Activated CD8-positive, alpha-beta memory T cell treated with anti-CD3 and anti-CD28 coated beads, Interleukin-2, amount 10 ng/mL, durations not matched to agents 7 days and 5 days (primary cell): ENCODE measurements around the gene FANCI. TPM values are rescaled to one million over a fixed set of nuclear protein-coding genes. Genes with fewer than 3 reads are reported as not detected.

Source experiments
- ATAC-seq: fragments of 150-1000 bp; cut with Tn5 transposase; one replicate; pipeline ENCODE4 v1.10.0; 2021; ENCODE audit warnings: moderate library complexity
- CTCF ChIA-PET: fragments of 350-600 bp; sonication (Branson Sonifier 250); formaldehyde crosslinking; loops from one replicate; lab custom pipeline; 2021; ENCODE audit warnings: antibody characterized with exemption; lab: Charles Lee
- DNase-seq: peaks from one replicate; pipeline ENCODE4 v3.0.0-alpha.2; 2020
- H3K27ac Mint-ChIP-seq: one replicate; pipeline ENCODE4 v1.8.0; 2021; ENCODE audit warnings: mild to moderate bottlenecking, mixed read lengths
- H3K27me3 Mint-ChIP-seq: one replicate; pipeline ENCODE4 v1.8.0; 2021; ENCODE audit warnings: mixed read lengths
- H3K36me3 Mint-ChIP-seq: one replicate; pipeline ENCODE4 v1.8.0; 2021; ENCODE audit warnings: mild to moderate bottlenecking, mixed read lengths
- H3K4me1 Mint-ChIP-seq: one replicate; pipeline ENCODE4 v1.8.0; 2021; ENCODE audit warnings: mixed read lengths
- H3K4me3 Mint-ChIP-seq: one replicate; pipeline ENCODE4 v1.8.0; 2021; ENCODE audit warnings: mild to moderate bottlenecking, moderate library complexity, mixed read lengths
- H3K9me3 Mint-ChIP-seq: one replicate; pipeline ENCODE4 v1.8.0; 2022; ENCODE audit warnings: low read depth, mixed read lengths
- total RNA-seq, 2 experiments: library from RNA; stranded (reverse); gene quantifications; one replicate each; pipeline ENCODE4 v1.2.3, GENCODE V29; 2021

Gene FANCI
- 100 to 1,000 TPM; 206 to 236 TPM for total RNA-seq

DNA sequence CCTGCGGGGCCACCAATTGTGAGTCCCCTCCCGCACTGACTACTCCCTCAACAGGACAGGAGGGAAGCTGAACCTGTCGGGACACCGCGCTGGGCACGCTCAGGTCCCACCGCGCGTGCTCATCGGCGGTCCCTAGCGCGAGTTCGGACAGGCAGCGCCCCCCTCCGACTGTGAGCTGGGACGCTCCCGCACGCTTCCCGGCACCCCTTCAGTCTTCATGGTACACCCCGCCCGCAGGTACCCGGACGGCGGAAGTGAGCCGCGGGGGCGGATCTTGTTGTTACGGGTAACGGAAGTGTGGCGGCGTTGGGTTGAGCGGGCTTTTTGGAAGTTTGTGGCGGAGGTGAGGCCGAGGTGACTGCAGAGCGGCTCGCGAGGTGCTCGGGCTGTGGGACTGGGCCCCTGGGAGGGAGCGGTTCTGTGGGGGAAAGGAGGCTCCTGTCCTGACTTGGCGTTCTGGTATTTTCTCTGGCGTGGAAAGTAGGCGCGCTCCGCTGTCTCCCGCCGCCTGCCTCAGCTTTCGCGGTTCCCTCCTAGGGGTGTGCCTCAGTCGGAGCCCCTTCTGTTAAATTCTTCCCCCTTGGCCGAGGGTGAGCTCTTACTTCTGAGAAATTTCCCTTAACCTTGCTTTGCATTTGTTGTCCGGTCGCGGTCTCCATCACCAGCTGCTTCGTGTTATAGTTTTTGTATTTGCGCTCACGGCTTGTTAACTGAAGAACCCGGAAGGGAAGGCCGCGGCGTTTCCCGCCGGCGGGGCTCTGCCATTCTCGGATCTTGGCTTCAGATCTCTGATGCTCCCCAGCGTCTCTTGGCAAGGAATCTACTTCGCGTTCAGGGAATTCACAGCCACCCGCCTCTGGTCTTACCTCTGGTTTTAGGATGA is at the start of gene FANCI:
Gene FANCI (plus strand): TSS at position 289 of the 883 bp plus-strand sequence. CDS start 3,669 bp downstream, outside the sequence.
- Mint-ChIP-seq H3K27ac (peak within 1 kb of the TSS; percentile 92), H3K4me1 (peaks cover 43% of the 10 kb centered on the region), H3K27me3 (peaks cover 7% of the 10 kb centered on the region), H3K9me3 (no peaks in the 10 kb centered on the region), H3K36me3 (peaks cover 41% of the 10 kb centered on the region), H3K4me3 (peak within 1 kb of the TSS; percentile 89)
- CTCF ChIA-PET = interaction anchor here (0.8 to 7.0 kb wide), 16 partner anchors 9 to 339 kb away, joined by 3 to 108 read pairs (median 4); partner anchors contain the start of gene ABHD2
- peak; percentile 98 for DNase-seq
- ATAC-seq = peak; percentile 93

- H3K4me3 Mint-ChIP-seq = no peak overlapping the region
- no peaks in the 10 kb centered on the region for H3K9me3 Mint-ChIP-seq
Observed at GRCh38 chr15:89194608-89195007, 49.2 kb upstream of the FANCI start.

GRCh38 chr15:89195836-89196235 is 47.9 kb upstream of the FANCI start:
- Mint-ChIP-seq H3K4me1 (peaks cover 22% of the 10 kb centered on the region), H3K4me3 (no peak overlapping the region), H3K36me3 (peaks cover 22% of the 10 kb centered on the region), H3K9me3 (no peaks in the 10 kb centered on the region), H3K27ac (no peak overlapping the region), H3K27me3 (no peaks in the 10 kb centered on the region)
- DNase-seq (no peak), ATAC-seq (no peak)
- CTCF ChIA-PET = interaction anchor here (1.1 to 7.5 kb wide), 2 partner anchors 11 to 18 kb away, joined by 3 to 43 read pairs; no protein-coding TSS in a partner anchor

More at GRCh38 chr15:89194608-89195007, 49.2 kb upstream of the FANCI start:
- ATAC-seq (no peak), DNase-seq (no peak)
- H3K27ac Mint-ChIP-seq = no peak overlapping the region
- CTCF ChIA-PET = interaction anchor here (1.0 to 7.5 kb wide), 5 partner anchors 12 to 137 kb away, joined by 3 to 43 read pairs (median 4); no protein-coding TSS in a partner anchor
- peaks cover 22% of the 10 kb centered on the region for H3K36me3 Mint-ChIP-seq
- H3K27me3 Mint-ChIP-seq = no peaks in the 10 kb centered on the region
- H3K4me1 Mint-ChIP-seq = peaks cover 22% of the 10 kb centered on the region

- Mint-ChIP-seq H3K9me3 (no peaks in the 10 kb centered on the region), H3K4me1 (peaks cover 22% of the 10 kb centered on the region), H3K27me3 (no peaks in the 10 kb centered on the region), H3K4me3 (no peak overlapping the region), H3K27ac (no peak overlapping the region), H3K36me3 (peaks cover 21% of the 10 kb centered on the region)
- ATAC-seq (no peak), DNase-seq (no peak)
- CTCF ChIA-PET = interaction anchor here (1.1 to 7.5 kb wide), 2 partner anchors 11 to 19 kb away, joined by 3 to 43 read pairs; no protein-coding TSS in a partner anchor
Observed at GRCh38 chr15:89196241-89196640, 47.5 kb upstream of the FANCI start.

GRCh38 chr15:89196994-89197393 is 46.8 kb upstream of the FANCI start:
- peak overlapping the region; percentile 71 for H3K27ac Mint-ChIP-seq
- H3K4me3 Mint-ChIP-seq = no peak overlapping the region
- H3K9me3 Mint-ChIP-seq = no peaks in the 10 kb centered on the region
- CTCF ChIA-PET = interaction anchor here (1.1 to 7.5 kb wide), 2 partner anchors 10 to 19 kb away, joined by 3 to 43 read pairs; no protein-coding TSS in a partner anchor
- no peaks in the 10 kb centered on the region for H3K27me3 Mint-ChIP-seq
- ATAC-seq (peak; percentile 39), DNase-seq (no peak)
- peaks cover 20% of the 10 kb centered on the region for H3K4me1 Mint-ChIP-seq
- peaks cover 18% of the 10 kb centered on the region for H3K36me3 Mint-ChIP-seq

DNA sequence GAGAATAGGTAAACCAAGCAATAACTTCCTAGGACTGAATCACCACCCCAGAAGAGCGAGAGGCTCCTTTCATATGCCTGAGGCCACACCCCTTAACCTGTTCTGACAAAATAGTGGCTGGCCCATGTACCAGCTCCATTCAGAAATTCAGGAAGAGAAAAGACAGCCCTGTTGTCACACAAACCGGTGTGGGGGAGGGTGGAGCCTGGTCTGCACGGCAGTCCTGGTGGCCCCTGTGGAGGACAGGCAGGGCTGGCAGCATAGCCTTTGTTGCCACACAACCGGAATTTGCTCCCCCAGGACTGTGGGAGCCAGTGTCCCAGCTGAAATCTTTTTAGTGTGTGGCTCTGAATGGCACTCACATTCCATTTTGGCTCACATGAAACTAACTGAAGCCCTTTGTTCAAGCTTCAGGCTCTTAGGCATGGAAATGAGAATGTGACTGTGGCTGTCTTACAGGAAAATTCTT is 46.2 kb upstream of the FANCI start:
- H3K27me3 Mint-ChIP-seq = no peaks in the 10 kb centered on the region
- CTCF ChIA-PET = interaction anchor here (0.9 to 7.5 kb wide), 2 partner anchors 9 to 20 kb away, joined by 3 to 43 read pairs; no protein-coding TSS in a partner anchor
- no peak overlapping the region for H3K4me3 Mint-ChIP-seq
- DNase-seq (peak; percentile 47), ATAC-seq (peak; percentile 68)
- H3K36me3 Mint-ChIP-seq = peaks cover 16% of the 10 kb centered on the region
- H3K9me3 Mint-ChIP-seq = no peaks in the 10 kb centered on the region
- peaks cover 20% of the 10 kb centered on the region for H3K4me1 Mint-ChIP-seq
- peak overlapping the region; percentile 71 for H3K27ac Mint-ChIP-seq

GRCh38 chr15:89198196-89198595 is 45.6 kb upstream of the FANCI start:
- H3K4me3 Mint-ChIP-seq = no peak overlapping the region
- DNase-seq = no peak
- H3K36me3 Mint-ChIP-seq = peaks cover 11% of the 10 kb centered on the region
- no peaks in the 10 kb centered on the region for H3K27me3 Mint-ChIP-seq
- no peaks in the 10 kb centered on the region for H3K9me3 Mint-ChIP-seq
- ATAC-seq = no peak
- no peak overlapping the region for H3K27ac Mint-ChIP-seq
- CTCF ChIA-PET = interaction anchor here (0.9 to 7.5 kb wide), 2 partner anchors 9 to 20 kb away, joined by 3 to 43 read pairs; no protein-coding TSS in a partner anchor
- peaks cover 21% of the 10 kb centered on the region for H3K4me1 Mint-ChIP-seq

- Mint-ChIP-seq H3K36me3 (peaks cover 8% of the 10 kb centered on the region), H3K4me3 (no peak overlapping the region), H3K9me3 (no peaks in the 10 kb centered on the region), H3K4me1 (peaks cover 28% of the 10 kb centered on the region), H3K27me3 (peaks cover 3% of the 10 kb centered on the region), H3K27ac (no peak overlapping the region)
- ATAC-seq (no peak), DNase-seq (no peak)
- CTCF ChIA-PET = interaction anchor here (1.1 to 7.5 kb wide), 3 partner anchors 8 to 21 kb away, joined by 3 to 43 read pairs (median 6); no protein-coding TSS in a partner anchor
Observed at GRCh38 chr15:89198934-89199333, 44.8 kb upstream of the FANCI start.

- CTCF ChIA-PET = interaction anchor here (1.1 to 1.9 kb wide), 2 partner anchors 19 to 22 kb away, joined by 3 to 6 read pairs; no protein-coding TSS in a partner anchor
- H3K4me1 Mint-ChIP-seq = peaks cover 35% of the 10 kb centered on the region
- peaks cover 8% of the 10 kb centered on the region for H3K36me3 Mint-ChIP-seq
- no peaks in the 10 kb centered on the region for H3K9me3 Mint-ChIP-seq
- H3K27ac Mint-ChIP-seq = no peak overlapping the region
- DNase-seq (no peak), ATAC-seq (no peak)
- peaks cover 3% of the 10 kb centered on the region for H3K27me3 Mint-ChIP-seq
- no peak overlapping the region for H3K4me3 Mint-ChIP-seq
Observed at GRCh38 chr15:89199746-89200145, 44.0 kb upstream of the FANCI start.

- ATAC-seq = no peak
- H3K36me3 Mint-ChIP-seq = peaks cover 8% of the 10 kb centered on the region
- peaks cover 3% of the 10 kb centered on the region for H3K27me3 Mint-ChIP-seq
- H3K9me3 Mint-ChIP-seq = no peaks in the 10 kb centered on the region
- peaks cover 39% of the 10 kb centered on the region for H3K4me1 Mint-ChIP-seq
- no peak overlapping the region for H3K27ac Mint-ChIP-seq
- no peak for DNase-seq
- no peak overlapping the region for H3K4me3 Mint-ChIP-seq
- CTCF ChIA-PET = interaction anchor here (1.1 to 1.9 kb wide), 2 partner anchors 19 to 23 kb away, joined by 3 to 6 read pairs; no protein-coding TSS in a partner anchor
Observed at GRCh38 chr15:89200182-89200581, 43.6 kb upstream of the FANCI start.

GRCh38 chr15:89201465-89202005 is 42.2 kb upstream of the FANCI start:
- ATAC-seq = no peak
- H3K36me3 Mint-ChIP-seq = peaks cover 6% of the 10 kb centered on the region

GRCh38 chr15:89203705-89204273 is 40.0 kb upstream of the FANCI start:
- peaks cover 6% of the 10 kb centered on the region for H3K36me3 Mint-ChIP-seq
- CTCF ChIA-PET = interaction anchor here (1.1 to 5.6 kb wide), 4 partner anchors 32 to 146 kb away, joined by 3 to 108 read pairs (median 14); partner anchors contain the start of gene FANCI
- H3K9me3 Mint-ChIP-seq = no peaks in the 10 kb centered on the region
- DNase-seq (peak; percentile 81), ATAC-seq (peak; percentile 81)
- peak overlapping the region; percentile 40 for H3K4me3 Mint-ChIP-seq
- H3K4me1 Mint-ChIP-seq = peaks cover 36% of the 10 kb centered on the region
- peaks cover 7% of the 10 kb centered on the region for H3K27me3 Mint-ChIP-seq
- H3K27ac Mint-ChIP-seq = peak overlapping the region; percentile 74

More at GRCh38 chr15:89201465-89202005, 42.2 kb upstream of the FANCI start:
- Mint-ChIP-seq H3K4me3 (no peak overlapping the region), H3K9me3 (no peaks in the 10 kb centered on the region), H3K27ac (no peak overlapping the region), H3K27me3 (peaks cover 3% of the 10 kb centered on the region), H3K4me1 (peaks cover 46% of the 10 kb centered on the region)
- CTCF ChIA-PET = interaction anchor here (1.2 kb wide), 1 partner anchor 144 kb away, joined by 3 read pairs; no protein-coding TSS in a partner anchor
- DNase-seq = no peak
